NCI-H1930 (cell line): ENCODE results near the gene DRAP1.

Source experiments
- DNase-seq, 2 experiments: peaks; one replicate each; lab custom pipeline; 2025; lab: John Stamatoyannopoulos, UW

The DRAP1 gene

DNA sequence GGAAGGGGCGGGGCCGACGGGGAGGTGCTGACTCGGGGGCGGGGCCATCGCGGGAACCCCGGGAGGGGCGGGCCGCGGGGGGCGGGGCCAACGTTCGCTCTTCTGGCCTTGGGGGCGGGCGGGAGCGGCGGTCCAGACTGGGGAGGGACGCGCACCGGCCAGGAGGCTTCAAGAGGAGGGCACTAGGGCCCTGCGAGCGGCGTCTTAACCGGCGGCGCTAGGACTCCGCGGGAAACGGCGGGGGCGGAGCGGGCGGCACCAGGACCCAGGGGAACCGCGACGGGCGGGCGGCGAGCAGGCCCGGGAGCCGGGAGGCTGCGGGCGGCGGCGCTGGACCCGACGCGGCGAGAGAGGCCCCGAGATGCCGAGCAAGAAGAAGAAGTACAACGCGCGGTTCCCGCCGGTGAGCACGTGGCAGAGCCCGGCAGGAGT, at the start of gene DRAP1:
Gene DRAP1, plus strand, starts transcription at position 286 of the 432 bp plus-strand sequence. Its CDS starts 76 bp downstream, at position 362.
- DNase-seq, result peak; percentile 95 to 97

DNA sequence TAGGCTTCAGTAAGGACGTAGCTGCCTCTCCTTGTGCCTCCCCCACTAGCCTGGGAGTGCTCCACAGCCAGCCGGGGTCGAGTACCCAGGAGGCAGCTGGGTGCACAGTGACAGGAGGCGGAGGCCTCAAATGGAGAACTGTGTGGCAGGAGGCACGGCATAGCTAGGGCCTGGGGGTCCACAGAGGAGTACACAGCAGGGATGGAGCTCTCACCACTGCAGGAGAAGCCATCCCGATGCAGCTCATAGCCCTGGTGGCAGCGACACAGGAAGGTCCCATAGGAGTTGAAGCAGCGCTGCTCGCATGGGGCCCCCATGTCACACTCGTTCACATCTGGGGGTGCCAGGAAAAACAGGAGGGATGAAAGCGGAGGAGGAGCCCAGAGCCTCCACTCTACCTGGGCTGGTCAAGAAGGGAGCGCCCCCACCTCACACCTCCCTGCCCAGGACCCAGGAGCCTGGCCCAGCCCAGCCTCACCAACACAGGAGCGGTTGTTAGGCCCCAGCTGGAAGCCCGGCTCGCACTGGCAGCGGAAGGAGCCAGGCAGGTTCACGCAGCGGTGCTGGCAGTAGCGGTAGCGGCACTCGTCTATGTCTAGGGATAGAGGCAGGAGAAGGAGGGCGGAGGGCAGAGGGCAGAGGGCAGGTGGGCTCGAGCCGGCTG, 49.5 kb upstream of the DRAP1 start:
- no peak for DNase-seq

- no peak for DNase-seq
Observed at GRCh38 chr11:65870307-65870658, 48.9 kb upstream of the DRAP1 start.

DNA sequence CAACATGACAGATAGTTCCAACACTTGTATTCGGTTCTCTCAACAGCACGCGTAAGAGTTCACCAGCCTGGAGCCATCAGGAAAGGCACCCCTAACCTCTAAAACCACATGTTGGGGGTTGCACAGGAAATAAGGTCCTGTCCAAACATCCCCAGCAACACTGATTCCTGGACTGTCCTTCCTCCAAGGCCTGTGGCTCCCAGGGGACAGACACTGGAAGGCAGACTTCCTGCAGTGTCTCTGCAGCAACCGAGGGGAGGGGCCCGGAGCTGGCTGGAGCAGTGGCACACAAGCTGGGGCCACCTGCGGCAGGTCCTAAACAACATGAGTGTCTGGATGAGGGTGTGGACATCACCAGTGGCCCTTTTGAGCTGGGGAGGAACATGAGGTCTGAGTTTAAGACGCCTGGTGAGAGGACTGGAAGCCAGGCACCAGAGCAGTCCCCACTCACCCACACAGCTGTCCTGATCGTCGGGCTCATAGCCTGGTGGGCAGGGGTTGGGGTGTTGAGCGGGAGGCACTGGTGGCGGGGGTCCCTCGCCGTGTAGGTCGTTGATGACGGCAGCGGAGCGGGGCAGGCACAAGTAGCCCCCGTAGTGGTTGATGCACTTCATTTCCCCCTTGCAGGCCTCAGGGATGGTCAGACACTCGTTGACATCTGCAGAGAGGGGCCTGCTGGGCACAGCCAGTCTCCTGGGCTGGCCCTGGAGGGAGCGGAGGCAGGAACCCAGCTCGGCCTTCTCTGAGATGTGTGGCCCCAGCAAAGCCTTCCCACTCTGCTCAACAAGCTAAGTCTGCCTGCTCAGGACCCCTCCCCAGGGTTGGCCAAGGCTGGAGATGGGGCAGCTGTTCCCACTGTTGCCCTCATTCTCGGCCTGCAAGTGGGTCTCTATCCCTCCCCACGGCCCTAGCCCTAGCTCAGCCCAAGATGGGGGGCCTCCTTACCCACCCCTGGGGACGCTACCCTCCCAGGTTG, 48.2 kb upstream of the DRAP1 start:
- no peak for DNase-seq

DNA sequence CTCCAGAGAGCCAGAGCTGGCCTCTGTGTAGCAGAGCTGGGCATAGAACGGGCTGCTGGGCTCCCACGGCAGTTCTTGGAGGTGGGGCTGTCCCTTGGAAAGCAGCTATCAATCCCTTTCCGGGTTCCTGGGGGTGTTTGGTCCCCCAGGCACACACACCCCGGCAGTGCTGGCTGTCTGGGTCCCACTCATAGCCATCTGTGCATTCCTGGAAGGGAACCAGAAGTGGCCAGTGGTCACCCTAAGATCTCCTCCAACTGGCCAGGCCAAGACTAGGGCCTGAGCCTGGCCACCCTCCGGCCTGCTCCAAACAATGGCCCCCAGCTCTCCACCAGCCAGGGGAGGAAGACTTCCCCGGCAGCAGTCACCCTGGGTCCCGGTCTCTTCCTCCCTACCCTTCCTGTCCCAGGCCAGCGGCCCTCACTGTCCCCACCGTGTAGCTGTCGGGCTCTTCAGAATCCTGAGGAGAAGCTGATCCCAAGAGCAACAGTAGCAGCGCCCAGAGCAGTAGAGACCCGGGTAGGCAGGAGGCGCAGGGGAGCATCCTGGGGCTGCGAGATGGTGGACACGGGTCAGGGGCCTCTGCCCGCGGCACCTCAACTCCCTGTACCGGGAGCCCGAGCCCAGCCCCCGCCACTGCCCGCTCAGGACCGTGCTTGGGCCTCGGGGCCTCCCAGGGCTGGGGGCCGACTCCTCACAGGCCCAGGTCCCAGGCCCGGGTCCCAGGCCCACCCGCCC, 47.2 kb upstream of the DRAP1 start:
- no peak for DNase-seq

DNA sequence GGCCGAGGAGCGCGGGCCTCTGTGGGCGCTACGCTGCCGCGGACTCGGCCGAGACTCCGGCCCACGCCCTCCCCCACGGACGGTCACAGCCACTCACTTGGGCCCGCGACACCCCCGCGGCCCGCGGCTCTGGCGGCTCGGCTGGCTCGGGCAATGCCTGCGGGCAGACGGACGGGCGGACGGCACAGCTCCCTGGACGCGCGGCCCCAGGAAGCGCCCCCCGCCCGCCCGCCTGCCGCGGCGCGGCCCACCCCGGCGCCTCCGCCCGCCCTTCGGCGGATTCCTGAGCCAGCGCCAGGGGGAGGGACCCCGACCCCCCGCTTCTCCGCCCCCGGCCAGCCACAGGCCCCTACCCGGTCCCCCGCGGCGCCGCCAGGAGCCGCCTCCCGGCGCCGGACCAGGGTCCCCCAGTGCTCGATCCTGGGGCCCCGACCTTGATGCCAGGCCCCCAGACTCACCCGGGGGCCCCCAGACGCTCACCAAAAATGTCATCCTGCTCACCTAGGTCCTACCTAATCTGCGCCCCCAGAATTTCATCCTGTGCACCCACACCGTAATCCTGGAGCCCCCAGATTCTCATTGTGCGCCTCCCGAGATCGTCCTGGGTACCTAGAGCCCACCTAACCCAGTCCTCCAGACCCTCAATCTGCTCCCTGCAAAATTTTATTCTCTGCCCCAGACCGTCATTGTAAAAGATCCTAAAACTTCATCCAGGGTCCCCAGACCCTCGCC, 46.5 kb upstream of the DRAP1 start, which contains the start of gene EFEMP2:
Gene EFEMP2, minus strand, starts transcription at position 215 of the 732 bp plus-strand sequence. CDS start 446 bp downstream, outside the sequence.
- no peak for DNase-seq

GRCh38 chr11:65873318-65874156, 45.7 kb upstream of the DRAP1 start:
- DNase-seq, result peak; percentile 84 to 91

DNA sequence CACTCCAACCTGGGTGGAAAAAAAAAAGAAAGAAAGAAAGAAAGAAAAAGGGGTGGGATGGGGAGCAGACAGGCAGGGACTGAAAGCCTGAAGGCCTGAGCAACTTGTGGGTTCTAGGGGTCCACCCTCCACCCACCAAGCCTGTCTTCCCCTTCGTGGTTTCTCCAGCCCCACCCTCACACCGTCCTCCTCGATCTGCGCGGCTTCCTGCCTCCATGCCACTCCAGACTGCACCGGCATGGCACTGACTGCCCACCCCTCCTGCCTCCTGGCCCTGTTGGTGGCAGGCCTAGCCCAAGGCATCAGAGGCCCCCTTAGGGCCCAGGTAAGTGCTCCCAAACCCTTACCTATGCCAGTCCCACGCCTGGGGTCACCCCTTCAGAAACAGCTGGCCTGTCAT, 39.6 kb upstream of the DRAP1 start, which contains the start of gene CTSW:
Gene CTSW, plus strand, starts transcription at position 221 of the 400 bp plus-strand sequence. Its CDS starts 18 bp downstream, at position 239.
- DNase-seq, result no peak

GRCh38 chr11:65880027-65880426, 39.2 kb upstream of the DRAP1 start:
- DNase-seq, result no peak

DNA sequence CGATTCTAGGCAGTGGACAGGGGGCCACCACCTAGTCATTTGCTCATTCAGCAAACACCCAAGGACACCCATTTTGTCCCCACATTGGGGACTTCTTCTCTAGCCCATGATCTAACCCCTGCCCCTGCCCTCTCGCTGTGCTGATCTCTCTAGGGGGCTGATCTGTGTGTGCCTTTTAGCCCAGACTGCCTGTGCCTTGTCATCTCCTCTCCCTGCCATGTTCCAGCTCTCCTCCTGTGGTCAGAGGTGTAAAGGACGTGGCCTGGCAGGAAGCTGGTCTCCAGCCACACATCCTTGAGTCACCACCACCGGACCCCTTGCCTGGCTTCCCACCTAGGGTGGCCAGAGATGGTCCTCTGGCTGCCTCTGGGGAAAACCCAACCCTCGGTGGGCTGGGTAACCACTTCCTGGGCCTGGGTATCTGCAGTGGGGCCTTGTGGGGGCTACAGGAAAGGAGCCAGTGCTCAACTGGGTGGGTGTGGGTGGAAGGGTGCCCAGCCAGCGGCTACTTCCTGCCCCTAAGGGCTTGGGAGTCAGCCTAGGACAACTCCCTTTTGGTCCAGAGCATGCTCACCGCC, 38.3 kb upstream of the DRAP1 start:
- DNase-seq, result no peak

DNA sequence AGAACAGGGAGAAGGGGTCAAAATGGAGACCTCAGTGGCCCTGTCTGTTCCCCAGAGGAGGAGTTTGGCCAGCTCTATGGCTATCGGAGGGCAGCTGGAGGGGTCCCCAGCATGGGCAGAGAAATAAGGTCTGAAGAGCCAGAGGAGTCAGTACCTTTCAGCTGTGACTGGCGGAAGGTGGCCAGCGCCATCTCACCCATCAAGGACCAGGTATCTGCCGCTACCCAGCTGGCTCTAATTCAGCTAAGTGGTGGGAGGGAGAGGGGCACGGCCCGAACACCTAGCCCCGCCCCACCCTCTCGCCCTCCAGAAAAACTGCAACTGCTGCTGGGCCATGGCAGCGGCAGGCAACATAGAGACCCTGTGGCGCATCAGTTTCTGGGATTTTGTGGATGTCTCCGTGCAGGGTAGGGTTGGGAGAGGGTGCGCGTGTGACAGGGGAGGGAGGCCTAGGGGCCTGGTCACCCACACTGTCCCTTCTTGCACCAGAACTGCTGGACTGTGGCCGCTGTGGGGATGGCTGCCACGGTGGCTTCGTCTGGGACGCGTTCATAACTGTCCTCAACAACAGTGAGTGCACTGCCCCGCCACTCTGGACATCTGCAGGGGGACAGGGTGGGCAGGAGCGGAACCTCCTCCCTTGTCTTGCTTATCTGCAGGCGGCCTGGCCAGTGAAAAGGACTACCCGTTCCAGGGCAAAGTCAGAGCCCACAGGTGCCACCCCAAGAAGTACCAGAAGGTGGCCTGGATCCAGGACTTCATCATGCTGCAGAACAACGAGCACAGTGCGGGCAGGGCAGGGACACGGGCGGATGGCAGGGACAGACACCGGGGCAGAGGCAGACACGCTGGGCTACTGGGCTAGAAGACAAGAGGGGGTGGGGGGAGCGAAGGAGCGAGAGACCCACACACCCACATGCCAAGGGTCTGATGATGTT, 36.8 kb upstream of the DRAP1 start:
- no peak for DNase-seq

DNA sequence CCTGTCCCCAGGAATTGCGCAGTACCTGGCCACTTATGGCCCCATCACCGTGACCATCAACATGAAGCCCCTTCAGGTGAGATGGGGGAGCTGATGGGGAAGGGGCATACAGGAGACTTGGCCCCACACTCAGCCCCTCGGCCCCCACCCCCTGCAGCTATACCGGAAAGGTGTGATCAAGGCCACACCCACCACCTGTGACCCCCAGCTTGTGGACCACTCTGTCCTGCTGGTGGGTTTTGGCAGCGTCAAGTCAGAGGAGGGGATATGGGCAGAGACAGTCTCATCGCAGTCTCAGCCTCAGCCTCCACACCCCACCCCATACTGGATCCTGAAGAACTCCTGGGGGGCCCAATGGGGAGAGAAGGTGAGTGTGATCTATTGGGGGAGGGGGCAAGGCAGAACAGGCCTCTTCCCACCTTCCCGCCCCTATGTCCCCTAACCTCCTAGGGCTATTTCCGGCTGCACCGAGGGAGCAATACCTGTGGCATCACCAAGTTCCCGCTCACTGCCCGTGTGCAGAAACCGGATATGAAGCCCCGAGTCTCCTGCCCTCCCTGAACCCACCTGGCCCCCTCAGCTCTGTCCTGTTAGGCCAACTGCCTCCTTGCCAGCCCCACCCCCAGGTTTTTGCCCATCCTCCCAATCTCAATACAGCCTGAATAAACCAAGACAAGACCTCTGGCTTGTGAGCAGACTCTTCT, 36.0 kb upstream of the DRAP1 start:
- no peak for DNase-seq

- no peak for DNase-seq
Observed at GRCh38 chr11:65883786-65884715, 35.2 kb upstream of the DRAP1 start.

- DNase-seq, result peak; percentile 50 to 74
Observed at GRCh38 chr11:65884716-65885092, 34.5 kb upstream of the DRAP1 start.

DNA sequence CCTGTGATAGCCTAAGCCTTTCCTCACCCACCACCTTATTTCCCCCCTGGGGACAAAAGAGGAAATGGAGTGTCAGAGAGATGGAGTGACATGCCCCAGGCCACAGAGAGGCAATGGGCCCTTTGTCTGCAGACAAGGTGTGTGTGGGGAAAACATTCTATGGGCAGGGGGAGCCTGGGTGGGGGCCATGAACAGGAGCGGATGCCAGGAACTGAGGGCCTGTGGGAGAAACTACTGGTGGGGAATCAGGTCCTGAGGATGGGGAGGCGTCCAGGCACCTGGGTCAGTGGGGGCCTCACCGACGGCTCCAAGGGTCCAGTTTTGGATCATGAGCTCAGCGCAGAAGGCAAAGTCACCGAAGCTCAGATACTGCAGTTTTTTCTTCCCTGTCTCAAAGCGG, 34.0 kb upstream of the DRAP1 start:
- DNase-seq, result no peak

- no peak for DNase-seq
Observed at GRCh38 chr11:65885808-65886536, 33.3 kb upstream of the DRAP1 start.
